Activated B cell treated with CpG ODN at 0.5 μM for 24 hours (primary cell): ENCODE measurements around the gene PNRC2. TPM values are rescaled to one million over a fixed set of nuclear protein-coding genes. Genes with fewer than 3 reads are reported as not detected.
"Not testable (repeated sequence)": the region's sequence is repeated elsewhere in the genome, so short reads cannot be mapped to it uniquely, and the experiment has no call there.

ENCODE experiments used
- ATAC-seq: fragments of 200-7000 bp; cut with Tn5 transposase; one replicate; pipeline ENCODE4 v1.10.0; 2021; ENCODE audit warnings: low read depth, mild to moderate bottlenecking, moderate library complexity
- CTCF ChIA-PET: fragments of 350-600 bp; sonication (Branson Sonifier 250); formaldehyde crosslinking; loops from one replicate; lab custom pipeline; 2021; ENCODE audit warnings: antibody characterized with exemption; lab: Charles Lee
- POLR2A ChIA-PET: fragments of 350-600 bp; sonication (Branson Sonifier 250); formaldehyde crosslinking; loops from one replicate; lab custom pipeline; 2021; ENCODE audit warnings: antibody characterized with exemption; lab: Charles Lee
- DNase-seq: peaks from one replicate; pipeline ENCODE4 v3.0.0; 2022
- H3K27ac Mint-ChIP-seq: one replicate; pipeline ENCODE4 v1.8.0; 2020; ENCODE audit warnings: mixed read lengths
- H3K27me3 Mint-ChIP-seq: one replicate; pipeline ENCODE4 v1.8.0; 2021; ENCODE audit warnings: mixed read lengths
- H3K36me3 Mint-ChIP-seq: one replicate; pipeline ENCODE4 v1.8.0; 2021; ENCODE audit warnings: low read depth, mixed read lengths
- H3K4me1 Mint-ChIP-seq: one replicate; pipeline ENCODE4 v1.8.0; 2021; ENCODE audit warnings: mixed read lengths
- H3K4me3 Mint-ChIP-seq: one replicate; pipeline ENCODE4 v1.8.0; 2020; ENCODE audit warnings: mild to moderate bottlenecking, mixed read lengths
- H3K9me3 Mint-ChIP-seq: one replicate; pipeline ENCODE4 v1.8.0; 2020; ENCODE audit warnings: mixed read lengths
- CTCF ChIP-seq: fragments of 200-600 bp; IDR thresholded peaks from one replicate; pipeline ENCODE4 v1.8.0; 2022; ENCODE audit warnings: antibody characterized with exemption, mild to moderate bottlenecking
- intact Hi-C: fragments of 100-400 bp; cut with micrococcal nuclease; formaldehyde crosslinking; loops from one replicate; pipeline ENCODE4 v1.15.1; 2024
- total RNA-seq: library from RNA; stranded (reverse); gene quantifications from 2 replicates; pipeline ENCODE4 v1.2.3, GENCODE V29; 2022

The PNRC2 gene
- total RNA-seq, 1 donor from 2014 or later: 184 TPM

GRCh38 chr1:23980728-23981070 lies 21.1 kb downstream of the PNRC2 start:
- Mint-ChIP-seq H3K27me3 (no peaks in the 10 kb centered on the region), H3K4me3 (peak overlapping the region; percentile 96), H3K4me1 (peaks cover 51% of the 10 kb centered on the region), H3K27ac (peak overlapping the region; percentile 95), H3K9me3 (no peaks in the 10 kb centered on the region), H3K36me3 (peaks cover 31% of the 10 kb centered on the region)
- ATAC-seq (peak; percentile 16), DNase-seq (peak; percentile 31)
- intact Hi-C loops: loop anchor here (1.0 to 10.0 kb wide), 5 partner anchors 21 to 214 kb away; partner anchors contain the start of genes GALE and PNRC2
- TF ChIP-seq CTCF: no peak
- CTCF ChIA-PET: interaction anchor here (0.6 to 1.6 kb wide), 2 partner anchors 15 to 16 kb away, joined by 3 read pairs; no protein-coding TSS in a partner anchor
- POLR2A ChIA-PET: interaction anchor here (0.6 to 4.7 kb wide), 23 partner anchors 9 to 767 kb away, joined by 3 to 73 read pairs (median 5); partner anchors contain the start of genes CNR2, HMGCL, IFNLR1 and LYPLA2

- no peak for DNase-seq
- peaks cover 5% of the 10 kb centered on the region for H3K36me3 Mint-ChIP-seq
- H3K4me3 Mint-ChIP-seq: no peak overlapping the region
- CTCF ChIA-PET: no interaction called here
- no peak for ATAC-seq
- intact Hi-C loops: loop anchor here (10.0 kb wide), 1 partner anchor 210 kb away; no protein-coding TSS in a partner anchor
- H3K27ac Mint-ChIP-seq: no peak overlapping the region
- no peaks in the 10 kb centered on the region for H3K9me3 Mint-ChIP-seq
- POLR2A ChIA-PET: interaction anchor here (0.6 kb wide), 1 partner anchor 159 kb away, joined by 4 read pairs; the partner anchor contains the start of gene HMGCL
- H3K27me3 Mint-ChIP-seq: no peaks in the 10 kb centered on the region
- no peak for TF ChIP-seq CTCF
- peaks cover 13% of the 10 kb centered on the region for H3K4me1 Mint-ChIP-seq
Observed at GRCh38 chr1:23984417-23985186, 25.0 kb downstream of the PNRC2 start.

GRCh38 chr1:23987038-23987437 lies 27.4 kb downstream of the PNRC2 start:
- peaks cover 12% of the 10 kb centered on the region for H3K4me1 Mint-ChIP-seq
- DNase-seq, H3K9me3 Mint-ChIP-seq, ATAC-seq, H3K4me3 Mint-ChIP-seq, H3K27ac Mint-ChIP-seq, H3K36me3 Mint-ChIP-seq, CTCF ChIA-PET, H3K27me3 Mint-ChIP-seq, POLR2A ChIA-PET: not testable (repeated sequence)
- intact Hi-C loops: loop anchor here (10.0 kb wide), 1 partner anchor 208 kb away; no protein-coding TSS in a partner anchor

GRCh38 chr1:23989263-23989662 lies 29.6 kb downstream of the PNRC2 start:
- ChIA-PET CTCF (no interaction called here), POLR2A (interaction anchor here (1.0 kb wide), 1 partner anchor 9 kb away, joined by 4 read pairs; the partner anchor contains the start of gene SRSF10)
- Mint-ChIP-seq H3K27ac (no peak overlapping the region), H3K4me1 (peaks cover 12% of the 10 kb centered on the region), H3K27me3 (no peaks in the 10 kb centered on the region), H3K4me3 (no peak overlapping the region), H3K36me3 (no peaks in the 10 kb centered on the region), H3K9me3 (no peaks in the 10 kb centered on the region)
- ATAC-seq (no peak), DNase-seq (no peak)
- intact Hi-C loops: loop anchor here (10.0 kb wide), 1 partner anchor 206 kb away; no protein-coding TSS in a partner anchor
- no peak for TF ChIP-seq CTCF

GRCh38 chr1:23992011-23992410 lies 32.4 kb downstream of the PNRC2 start:
- ATAC-seq, H3K27me3 Mint-ChIP-seq, CTCF ChIA-PET, H3K36me3 Mint-ChIP-seq, H3K4me3 Mint-ChIP-seq, H3K27ac Mint-ChIP-seq, intact Hi-C loops, DNase-seq, H3K9me3 Mint-ChIP-seq: not testable (repeated sequence)
- POLR2A ChIA-PET: interaction anchor here (0.7 kb wide), 1 partner anchor 30 kb away, joined by 4 read pairs; no protein-coding TSS in a partner anchor
- H3K4me1 Mint-ChIP-seq: peaks cover 12% of the 10 kb centered on the region

GRCh38 chr1:23995431-23995837 lies 35.8 kb downstream of the PNRC2 start:
- CTCF ChIA-PET: no interaction called here
- H3K27ac Mint-ChIP-seq: no peak overlapping the region
- H3K27me3 Mint-ChIP-seq: no peaks in the 10 kb centered on the region
- POLR2A ChIA-PET: interaction anchor here (0.6 kb wide), 1 partner anchor 16 kb away, joined by 4 read pairs; no protein-coding TSS in a partner anchor
- no peaks in the 10 kb centered on the region for H3K36me3 Mint-ChIP-seq
- no peak for TF ChIP-seq CTCF
- H3K4me3 Mint-ChIP-seq: no peak overlapping the region
- peaks cover 12% of the 10 kb centered on the region for H3K4me1 Mint-ChIP-seq
- ATAC-seq (no peak), DNase-seq (no peak)
- intact Hi-C loops: no loop called here
- H3K9me3 Mint-ChIP-seq: no peaks in the 10 kb centered on the region
